ENCODE data around the gene AATF.

AATF gene

DNA sequence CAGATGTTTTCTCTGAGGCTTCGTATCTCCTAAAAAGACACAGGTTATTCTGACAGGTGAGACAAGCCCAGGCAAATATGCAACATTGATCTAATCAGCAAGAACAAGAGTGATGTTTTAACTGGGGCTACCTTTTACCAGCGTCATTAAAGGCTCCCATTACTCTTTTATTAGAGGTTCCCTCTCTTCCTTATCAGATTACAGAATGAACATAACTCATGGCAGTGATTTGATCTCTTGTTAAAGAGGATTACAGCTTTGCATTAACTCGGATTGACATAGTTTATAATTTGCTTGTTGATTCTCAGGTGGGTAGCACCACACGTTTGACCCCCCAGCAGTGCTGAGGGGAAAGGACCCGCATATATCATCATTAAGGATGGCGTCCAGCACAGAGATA lies 90.5 kb downstream of the AATF start:
- Histone ChIP-seq H3K9me2 (ENCODE audit: low read depth, low read length) (no peaks in the 10 kb centered on the region), H3K27ac (ENCODE audit: low read depth, low read length, poor library complexity, severe bottlenecking) (no peak overlapping the region), H3K79me2 (ENCODE audit: insufficient read depth, low read length) (no peaks in the 10 kb centered on the region), H3K9ac (ENCODE audit: low read length) (no peak overlapping the region), H3K4me3 (ENCODE audit: low read depth, low read length, poor library complexity, severe bottlenecking) (no peak overlapping the region), H3K4me2 (ENCODE audit: low read length) (no peak overlapping the region), H3K27me3 (ENCODE audit: insufficient read depth, low read length) (no peaks in the 10 kb centered on the region), H3K4me1 (ENCODE audit: insufficient read depth, low read length, severe bottlenecking) (peaks cover 5% of the 10 kb centered on the region), H3K9me3 (ENCODE audit: low read length) (no peaks in the 10 kb centered on the region), H2AFZ (ENCODE audit: low read length) (no peak overlapping the region), H3K36me3 (ENCODE audit: insufficient read depth, low read length) (peaks cover 23% of the 10 kb centered on the region; the same call in 1 of the 2 replicates), H4K20me1 (ENCODE audit: insufficient read depth, low read length) (no peaks in the 10 kb centered on the region), H3F3A (ENCODE audit: insufficient read depth, low read length) (no peaks in the 10 kb centered on the region)
- no peak for TF ChIP-seq EZH2 (IDR thresholded peaks at IDR 0.05; ENCODE audit: borderline replicate concordance, low read length)
- TF ChIP-seq, protein P1, sequence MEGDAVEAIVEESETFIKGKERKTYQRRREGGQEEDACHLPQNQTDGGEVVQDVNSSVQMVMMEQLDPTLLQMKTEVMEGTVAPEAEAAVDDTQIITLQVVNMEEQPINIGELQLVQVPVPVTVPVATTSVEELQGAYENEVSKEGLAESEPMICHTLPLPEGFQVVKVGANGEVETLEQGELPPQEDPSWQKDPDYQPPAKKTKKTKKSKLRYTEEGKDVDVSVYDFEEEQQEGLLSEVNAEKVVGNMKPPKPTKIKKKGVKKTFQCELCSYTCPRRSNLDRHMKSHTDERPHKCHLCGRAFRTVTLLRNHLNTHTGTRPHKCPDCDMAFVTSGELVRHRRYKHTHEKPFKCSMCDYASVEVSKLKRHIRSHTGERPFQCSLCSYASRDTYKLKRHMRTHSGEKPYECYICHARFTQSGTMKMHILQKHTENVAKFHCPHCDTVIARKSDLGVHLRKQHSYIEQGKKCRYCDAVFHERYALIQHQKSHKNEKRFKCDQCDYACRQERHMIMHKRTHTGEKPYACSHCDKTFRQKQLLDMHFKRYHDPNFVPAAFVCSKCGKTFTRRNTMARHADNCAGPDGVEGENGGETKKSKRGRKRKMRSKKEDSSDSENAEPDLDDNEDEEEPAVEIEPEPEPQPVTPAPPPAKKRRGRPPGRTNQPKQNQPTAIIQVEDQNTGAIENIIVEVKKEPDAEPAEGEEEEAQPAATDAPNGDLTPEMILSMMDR (IDR thresholded peaks at IDR 0.05; ENCODE audit: low read length) = no peak

DNA sequence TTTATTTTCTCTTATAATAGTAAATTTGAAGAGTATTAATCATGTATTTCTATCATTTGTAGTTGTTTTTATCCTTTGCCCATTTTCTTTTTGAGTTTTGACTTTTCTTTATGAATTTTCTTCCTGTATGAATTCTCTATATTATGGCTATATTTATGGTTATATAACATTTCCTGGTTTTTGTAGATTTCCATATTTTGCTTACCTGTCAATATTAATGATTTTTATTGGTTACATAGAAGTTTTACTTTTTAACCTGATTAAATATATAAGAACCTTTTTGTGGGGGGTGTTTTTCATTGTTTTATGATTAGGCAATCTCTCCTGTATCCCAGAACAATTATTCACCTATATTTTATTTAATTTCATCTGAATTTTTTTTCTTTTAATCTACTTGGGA lies 93.2 kb downstream of the AATF start:
- Histone ChIP-seq H3K9ac (ENCODE audit: low read length) (no peak overlapping the region), H4K20me1 (ENCODE audit: insufficient read depth, low read length) (no peaks in the 10 kb centered on the region), H3K4me1 (ENCODE audit: insufficient read depth, low read length, severe bottlenecking) (peaks cover 19% of the 10 kb centered on the region), H3K27ac (ENCODE audit: low read depth, low read length, poor library complexity, severe bottlenecking) (no peak overlapping the region), H3K4me2 (ENCODE audit: low read length) (no peak overlapping the region), H3K4me3 (ENCODE audit: low read depth, low read length, poor library complexity, severe bottlenecking) (no peak overlapping the region), H3K9me2 (ENCODE audit: low read depth, low read length) (no peaks in the 10 kb centered on the region), H3K27me3 (ENCODE audit: insufficient read depth, low read length) (no peaks in the 10 kb centered on the region), H3K36me3 (ENCODE audit: insufficient read depth, low read length) (peaks cover 18% of the 10 kb centered on the region; the same call in 1 of the 2 replicates), H3K9me3 (ENCODE audit: low read length) (no peaks in the 10 kb centered on the region), H2AFZ (ENCODE audit: low read length) (no peak overlapping the region), H3F3A (ENCODE audit: insufficient read depth, low read length) (no peaks in the 10 kb centered on the region), H3K79me2 (ENCODE audit: insufficient read depth, low read length) (no peaks in the 10 kb centered on the region)
- no peak for TF ChIP-seq EZH2 (IDR thresholded peaks at IDR 0.05; ENCODE audit: borderline replicate concordance, low read length)
- TF ChIP-seq, protein P1 (IDR thresholded peaks at IDR 0.05; ENCODE audit: low read length) = no peak

GRCh38 chr17:37043201-37043600 lies 94.4 kb downstream of the AATF start:
- H3K36me3 ChIP-seq (ENCODE audit: insufficient read depth, low read length) = peaks cover 9% of the 10 kb centered on the region; the same call in 1 of the 2 replicates
- no peaks in the 10 kb centered on the region for H3K79me2 ChIP-seq (ENCODE audit: insufficient read depth, low read length)
- H2AFZ ChIP-seq (ENCODE audit: low read length) = no peak overlapping the region
- no peaks in the 10 kb centered on the region for H3K9me2 ChIP-seq (ENCODE audit: low read depth, low read length)
- no peak overlapping the region for H3K9ac ChIP-seq (ENCODE audit: low read length)
- no peak overlapping the region for H3K4me2 ChIP-seq (ENCODE audit: low read length)
- no peaks in the 10 kb centered on the region for H3K9me3 ChIP-seq (ENCODE audit: low read length)
- no peaks in the 10 kb centered on the region for H3K27me3 ChIP-seq (ENCODE audit: insufficient read depth, low read length)
- no peaks in the 10 kb centered on the region for H3F3A ChIP-seq (ENCODE audit: insufficient read depth, low read length)
- TF ChIP-seq EZH2 (IDR thresholded peaks at IDR 0.05; ENCODE audit: borderline replicate concordance, low read length) = no peak
- TF ChIP-seq, protein P1 (IDR thresholded peaks at IDR 0.05; ENCODE audit: low read length) = no peak
- H3K4me3 ChIP-seq (ENCODE audit: low read depth, low read length, poor library complexity, severe bottlenecking) = no peak overlapping the region
- H3K27ac ChIP-seq (ENCODE audit: low read depth, low read length, poor library complexity, severe bottlenecking) = no peak overlapping the region
- peaks cover 19% of the 10 kb centered on the region for H3K4me1 ChIP-seq (ENCODE audit: insufficient read depth, low read length, severe bottlenecking)
- H4K20me1 ChIP-seq (ENCODE audit: insufficient read depth, low read length) = no peaks in the 10 kb centered on the region
